Endothelial cell (in vitro differentiated cells): ENCODE measurements around the gene ZNF232. TPM values are rescaled to one million over a fixed set of nuclear protein-coding genes. Genes with fewer than 3 reads are reported as not detected.

Source experiments
- DNase-seq: peaks from one replicate; pipeline ENCODE4 v3.0.0; 2021; ENCODE audit warnings: low spot score
- H3K27ac Mint-ChIP-seq: one replicate; pipeline ENCODE4 v1.8.0; 2021; ENCODE audit warnings: mixed read lengths, inconsistent platforms; ENCODE audit not compliant: unreplicated experiment
- H3K27me3 Mint-ChIP-seq: one replicate; pipeline ENCODE4 v1.8.0; 2021; ENCODE audit warnings: mild to moderate bottlenecking, moderate library complexity, mixed read lengths, inconsistent platforms; ENCODE audit not compliant: unreplicated experiment
- H3K36me3 Mint-ChIP-seq: one replicate; pipeline ENCODE4 v1.8.0; 2021; ENCODE audit warnings: mild to moderate bottlenecking, low read depth, mixed read lengths, inconsistent platforms; ENCODE audit not compliant: unreplicated experiment
- H3K4me1 Mint-ChIP-seq: one replicate; pipeline ENCODE4 v1.8.0; 2021; ENCODE audit warnings: mild to moderate bottlenecking, mixed read lengths, inconsistent platforms; ENCODE audit not compliant: unreplicated experiment
- H3K4me3 Mint-ChIP-seq: one replicate; pipeline ENCODE4 v1.8.0; 2021; ENCODE audit warnings: mild to moderate bottlenecking, mixed read lengths, inconsistent platforms; ENCODE audit not compliant: unreplicated experiment
- H3K9me3 Mint-ChIP-seq: one replicate; pipeline ENCODE4 v1.8.0; 2021; ENCODE audit warnings: mixed read lengths, inconsistent platforms; ENCODE audit not compliant: unreplicated experiment
- total RNA-seq: library from RNA; stranded (reverse); fragmentation: NEBNext Ultra II Directional; extraction: Animal tissue kit (Norgen Biotek cat#: 25700); gene quantifications from one replicate; pipeline ENCODE4 v1.2.1, GENCODE V29; 2021; ENCODE audit not compliant: unreplicated experiment
- TF ChIP-seq, protein P1 (sequence below): fragments of 200-600 bp; sonication (generic); IDR thresholded peaks from one replicate; pipeline ENCODE4 v1.5.0; 2021; ENCODE audit warnings: antibody characterized with exemption; ENCODE audit not compliant: unreplicated experiment

ZNF232 gene
- total RNA-seq, 1 donor from 2014 or later: 43.0 TPM

DNA sequence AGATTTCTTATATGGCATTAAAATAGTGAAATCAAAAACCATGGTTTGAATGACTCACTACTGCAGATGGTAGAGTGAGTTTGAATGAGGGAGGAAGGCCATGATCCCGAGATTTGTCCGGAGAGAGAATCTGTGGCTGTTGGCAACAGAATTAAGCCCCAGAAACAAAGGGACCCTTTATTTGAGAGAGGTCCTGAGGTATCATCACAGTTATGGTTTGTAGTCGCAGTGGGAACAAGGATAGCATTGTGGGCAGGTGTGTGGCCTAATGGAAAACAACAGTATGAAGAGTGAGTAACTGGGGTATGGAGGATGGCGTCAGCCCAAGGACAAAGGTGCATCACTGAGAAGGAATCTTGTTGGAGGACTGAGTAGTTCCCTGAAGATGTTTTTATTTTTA lies 42.0 kb downstream of the ZNF232 start:
- Mint-ChIP-seq H3K4me3 (no peak overlapping the region), H3K36me3 (no peaks in the 10 kb centered on the region), H3K4me1 (peaks cover 14% of the 10 kb centered on the region), H3K27me3 (peaks cover 6% of the 10 kb centered on the region), H3K9me3 (no peaks in the 10 kb centered on the region), H3K27ac (no peak overlapping the region)
- TF ChIP-seq, protein P1, sequence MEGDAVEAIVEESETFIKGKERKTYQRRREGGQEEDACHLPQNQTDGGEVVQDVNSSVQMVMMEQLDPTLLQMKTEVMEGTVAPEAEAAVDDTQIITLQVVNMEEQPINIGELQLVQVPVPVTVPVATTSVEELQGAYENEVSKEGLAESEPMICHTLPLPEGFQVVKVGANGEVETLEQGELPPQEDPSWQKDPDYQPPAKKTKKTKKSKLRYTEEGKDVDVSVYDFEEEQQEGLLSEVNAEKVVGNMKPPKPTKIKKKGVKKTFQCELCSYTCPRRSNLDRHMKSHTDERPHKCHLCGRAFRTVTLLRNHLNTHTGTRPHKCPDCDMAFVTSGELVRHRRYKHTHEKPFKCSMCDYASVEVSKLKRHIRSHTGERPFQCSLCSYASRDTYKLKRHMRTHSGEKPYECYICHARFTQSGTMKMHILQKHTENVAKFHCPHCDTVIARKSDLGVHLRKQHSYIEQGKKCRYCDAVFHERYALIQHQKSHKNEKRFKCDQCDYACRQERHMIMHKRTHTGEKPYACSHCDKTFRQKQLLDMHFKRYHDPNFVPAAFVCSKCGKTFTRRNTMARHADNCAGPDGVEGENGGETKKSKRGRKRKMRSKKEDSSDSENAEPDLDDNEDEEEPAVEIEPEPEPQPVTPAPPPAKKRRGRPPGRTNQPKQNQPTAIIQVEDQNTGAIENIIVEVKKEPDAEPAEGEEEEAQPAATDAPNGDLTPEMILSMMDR: no peak
- no peak for DNase-seq

DNA sequence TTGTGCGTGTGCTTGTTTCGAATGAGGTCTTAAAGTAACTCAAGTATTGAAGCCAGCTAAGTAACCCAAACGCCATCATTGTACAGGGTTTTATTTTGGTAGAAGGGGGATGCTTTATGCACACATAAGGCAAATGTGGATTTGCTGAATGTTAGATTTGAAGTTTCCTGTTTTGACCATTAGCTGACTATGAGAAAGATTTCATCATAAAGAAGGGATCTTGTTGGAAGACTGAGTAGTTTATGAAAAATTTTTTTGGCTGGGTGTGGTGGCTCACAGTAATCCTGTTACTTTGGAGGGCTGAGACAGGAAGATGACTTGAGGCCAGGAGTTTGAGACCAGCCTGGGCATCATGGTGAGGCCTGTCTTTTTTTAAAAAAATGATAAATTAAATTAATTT lies 43.4 kb downstream of the ZNF232 start:
- DNase-seq: no peak
- no peak overlapping the region for H3K27ac Mint-ChIP-seq
- H3K36me3 Mint-ChIP-seq: no peaks in the 10 kb centered on the region
- H3K4me1 Mint-ChIP-seq: peaks cover 12% of the 10 kb centered on the region
- H3K27me3 Mint-ChIP-seq: peaks cover 6% of the 10 kb centered on the region
- no peaks in the 10 kb centered on the region for H3K9me3 Mint-ChIP-seq
- TF ChIP-seq, protein P1: no peak
- no peak overlapping the region for H3K4me3 Mint-ChIP-seq

GRCh38 chr17:5065227-5065744 lies 46.4 kb downstream of the ZNF232 start:
- Mint-ChIP-seq H3K4me3 (no peak overlapping the region), H3K27me3 (no peaks in the 10 kb centered on the region), H3K9me3 (no peaks in the 10 kb centered on the region), H3K4me1 (no peaks in the 10 kb centered on the region), H3K36me3 (no peaks in the 10 kb centered on the region), H3K27ac (no peak overlapping the region)
- TF ChIP-seq, protein P1: no peak
- no peak for DNase-seq

Other genes starting within 250 kb of the ZNF232 start
- 2.3 TPM for gene C17orf107, start 212.3 kb downstream of the ZNF232 start, total RNA-seq
- 1.2 TPM for gene CHRNE, start 208.8 kb downstream of the ZNF232 start, total RNA-seq
- gene GP1BA, start 179.6 kb downstream of the ZNF232 start, total RNA-seq: 1.3 TPM
- gene SLC25A11, start 171.8 kb downstream of the ZNF232 start, total RNA-seq: 47.5 TPM
- 92.3 TPM for gene RNF167, start 171.6 kb downstream of the ZNF232 start, total RNA-seq
- 874 TPM for gene PFN1, start 163.3 kb downstream of the ZNF232 start, total RNA-seq
- 7.3 TPM for gene ENO3, start 160.8 kb downstream of the ZNF232 start, total RNA-seq
- 67.3 TPM for gene SPAG7, start 144.1 kb downstream of the ZNF232 start, total RNA-seq
- gene CAMTA2, start 124.2 kb downstream of the ZNF232 start, total RNA-seq: 42.3 TPM
- 2.2 TPM for gene INCA1, start 114.4 kb downstream of the ZNF232 start, total RNA-seq
- 127 TPM for gene KIF1C, start 113.9 kb downstream of the ZNF232 start, total RNA-seq
- gene SLC52A1, start 76.5 kb downstream of the ZNF232 start, total RNA-seq: 0.21 TPM
- gene ZFP3, start 33.4 kb downstream of the ZNF232 start, total RNA-seq: 0.38 TPM
- gene USP6, start 4.2 kb upstream of the ZNF232 start, total RNA-seq: 5.6 TPM
- gene ZNF594, start 80.0 kb upstream of the ZNF232 start, total RNA-seq: 11.6 TPM
- not detected for gene SCIMP, start 123.0 kb upstream of the ZNF232 start, total RNA-seq
- gene RABEP1, start 170.4 kb upstream of the ZNF232 start, total RNA-seq: 64.8 TPM